DOHH2 (cell line): ENCODE measurements around the gene HS3ST5.

ENCODE experiments used
- H3F3A ChIP-seq: fragments of 200-600 bp; sonication (generic), shearing (Covaris generic); 2 replicates; pipeline ENCODE4 v1.6.0; 2016; ENCODE audit warnings: antibody characterized with exemption, mild to moderate bottlenecking; ENCODE audit not compliant: control insufficient read depth, insufficient read depth
- H3K27ac ChIP-seq: fragments of 200-600 bp; sonication (generic); 2 replicates; pipeline ENCODE4 v1.5.1; 2014; ENCODE audit warnings: low read depth, mild to moderate bottlenecking, low read length, moderate library complexity
- H3K27me3 ChIP-seq: fragments of 200-600 bp; sonication (generic); 2 replicates; pipeline ENCODE4 v1.6.1; 2014; ENCODE audit warnings: mild to moderate bottlenecking, low read length, mixed read lengths; ENCODE audit not compliant: control insufficient read depth
- H3K36me3 ChIP-seq: fragments of 200-600 bp; sonication (generic); 2 replicates; pipeline ENCODE4 v1.6.1; 2014; ENCODE audit warnings: mild to moderate bottlenecking, low read length, moderate library complexity, mixed read lengths; ENCODE audit not compliant: control insufficient read depth
- H3K4me1 ChIP-seq: fragments of 200-600 bp; sonication (generic); 2 replicates; pipeline ENCODE4 v1.6.1; 2014; ENCODE audit warnings: mild to moderate bottlenecking, low read length, mixed read lengths; ENCODE audit not compliant: control insufficient read depth
- H3K4me2 ChIP-seq: fragments of 200-600 bp; sonication (generic); 2 replicates; pipeline ENCODE4 v1.6.0; 2014; ENCODE audit warnings: mild to moderate bottlenecking, low read length, moderate library complexity
- H3K4me3 ChIP-seq: fragments of 200-600 bp; sonication (generic); 2 replicates; pipeline ENCODE4 v1.5.1; 2014; ENCODE audit warnings: mild to moderate bottlenecking, low read length, mixed read lengths
- H3K79me2 ChIP-seq: fragments of 200-600 bp; sonication (generic); 2 replicates; pipeline ENCODE4 v1.6.1; 2014; ENCODE audit warnings: mild to moderate bottlenecking, low read length, mixed read lengths; ENCODE audit not compliant: control insufficient read depth
- H3K9me2 ChIP-seq: fragments of 200-600 bp; sonication (generic); replicated peaks from 2 replicates; pipeline ENCODE4 v1.6.1; 2014; ENCODE audit warnings: mild to moderate bottlenecking, low read length, mixed read lengths; ENCODE audit not compliant: control insufficient read depth
- H3K9me3 ChIP-seq: fragments of 200-600 bp; sonication (generic); 2 replicates; pipeline ENCODE4 v1.6.1; 2014; ENCODE audit warnings: antibody characterized with exemption, low read length, mixed read lengths; ENCODE audit not compliant: control insufficient read depth, insufficient read depth
- H4K20me1 ChIP-seq: fragments of 200-600 bp; sonication (generic); 2 replicates; pipeline ENCODE4 v1.6.0; 2014; ENCODE audit warnings: low read depth, mild to moderate bottlenecking, antibody characterized with exemption, low read length, moderate library complexity; ENCODE audit not compliant: control insufficient read depth, insufficient read depth
- EZH2phosphoT487 ChIP-seq: fragments of 200-600 bp; sonication (generic); IDR thresholded peaks from 2 replicates; pipeline ENCODE4 v1.6.1; 2017; ENCODE audit warnings: borderline replicate concordance, mild to moderate bottlenecking, antibody characterized with exemption, low read length, moderate library complexity, mixed read lengths
- TF ChIP-seq, protein P1 (sequence below): fragments of 200-600 bp; sonication (generic); IDR thresholded peaks from one replicate; pipeline ENCODE4 v1.5.1; 2014; ENCODE audit warnings: antibody characterized with exemption, mild to moderate bottlenecking, low read depth, low read length; ENCODE audit not compliant: poor library complexity, severe bottlenecking

Gene HS3ST5

DNA sequence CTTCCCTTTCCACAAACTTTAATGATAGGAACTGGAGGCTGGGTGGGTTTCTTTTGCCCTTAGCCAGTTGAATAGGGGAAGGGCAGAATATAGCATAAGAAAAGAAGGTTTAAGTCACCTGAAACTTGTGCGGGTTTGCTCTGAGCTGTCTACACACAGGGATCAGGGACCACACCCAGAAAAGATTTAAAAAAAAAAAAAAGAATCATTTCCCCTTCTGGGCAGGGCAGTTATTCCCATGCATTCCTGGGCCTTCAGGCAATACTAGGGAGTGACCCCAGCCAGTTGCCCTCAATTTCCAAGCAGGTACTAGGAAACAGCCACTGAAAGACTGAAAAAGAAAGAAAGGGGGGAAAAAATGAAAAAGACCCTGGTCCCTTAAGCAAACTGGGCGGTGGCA, 332.3 kb downstream of the HS3ST5 start:
- no peak for TF ChIP-seq EZH2phosphoT487
- Histone ChIP-seq H4K20me1 (no peaks in the 10 kb centered on the region), H3K27me3 (peaks cover 7% of the 10 kb centered on the region; the same call in 1 of the 2 replicates), H3K9me2 (no peaks in the 10 kb centered on the region), H3F3A (no peaks in the 10 kb centered on the region), H3K36me3 (no peaks in the 10 kb centered on the region), H3K27ac (no peak overlapping the region), H3K4me1 (no peaks in the 10 kb centered on the region), H3K4me3 (no peak overlapping the region), H3K4me2 (no peak overlapping the region), H3K79me2 (no peaks in the 10 kb centered on the region), H3K9me3 (no peaks in the 10 kb centered on the region)

DNA sequence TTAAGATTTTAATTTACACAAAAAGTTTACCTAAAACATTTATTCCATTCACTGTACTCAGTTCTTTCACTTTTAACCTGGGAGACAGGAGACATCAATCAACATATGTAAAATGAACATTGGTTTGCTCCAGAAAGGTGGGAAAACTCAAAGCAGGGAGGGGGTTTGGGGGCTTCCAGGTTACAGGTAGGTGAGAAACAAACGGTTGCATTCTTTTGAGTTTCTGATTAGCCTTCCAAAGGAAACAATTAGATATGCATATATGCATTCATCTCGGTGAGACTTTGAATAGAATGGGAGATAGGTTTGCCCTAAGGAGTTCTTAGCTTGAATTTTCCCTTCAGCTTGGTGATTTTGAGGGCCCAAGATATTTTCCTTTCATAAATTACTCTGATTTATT, 333.6 kb downstream of the HS3ST5 start:
- Histone ChIP-seq H3K27me3 (peaks cover 7% of the 10 kb centered on the region; the same call in 1 of the 2 replicates), H3K79me2 (no peaks in the 10 kb centered on the region), H3K36me3 (no peaks in the 10 kb centered on the region), H3K9me3 (no peaks in the 10 kb centered on the region), H3K4me1 (no peaks in the 10 kb centered on the region), H3F3A (no peaks in the 10 kb centered on the region), H3K9me2 (no peaks in the 10 kb centered on the region), H3K27ac (no peak overlapping the region), H4K20me1 (no peaks in the 10 kb centered on the region), H3K4me3 (no peak overlapping the region), H3K4me2 (no peak overlapping the region)
- no peak for TF ChIP-seq EZH2phosphoT487
- TF ChIP-seq, protein P1, sequence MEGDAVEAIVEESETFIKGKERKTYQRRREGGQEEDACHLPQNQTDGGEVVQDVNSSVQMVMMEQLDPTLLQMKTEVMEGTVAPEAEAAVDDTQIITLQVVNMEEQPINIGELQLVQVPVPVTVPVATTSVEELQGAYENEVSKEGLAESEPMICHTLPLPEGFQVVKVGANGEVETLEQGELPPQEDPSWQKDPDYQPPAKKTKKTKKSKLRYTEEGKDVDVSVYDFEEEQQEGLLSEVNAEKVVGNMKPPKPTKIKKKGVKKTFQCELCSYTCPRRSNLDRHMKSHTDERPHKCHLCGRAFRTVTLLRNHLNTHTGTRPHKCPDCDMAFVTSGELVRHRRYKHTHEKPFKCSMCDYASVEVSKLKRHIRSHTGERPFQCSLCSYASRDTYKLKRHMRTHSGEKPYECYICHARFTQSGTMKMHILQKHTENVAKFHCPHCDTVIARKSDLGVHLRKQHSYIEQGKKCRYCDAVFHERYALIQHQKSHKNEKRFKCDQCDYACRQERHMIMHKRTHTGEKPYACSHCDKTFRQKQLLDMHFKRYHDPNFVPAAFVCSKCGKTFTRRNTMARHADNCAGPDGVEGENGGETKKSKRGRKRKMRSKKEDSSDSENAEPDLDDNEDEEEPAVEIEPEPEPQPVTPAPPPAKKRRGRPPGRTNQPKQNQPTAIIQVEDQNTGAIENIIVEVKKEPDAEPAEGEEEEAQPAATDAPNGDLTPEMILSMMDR: no peak

DNA sequence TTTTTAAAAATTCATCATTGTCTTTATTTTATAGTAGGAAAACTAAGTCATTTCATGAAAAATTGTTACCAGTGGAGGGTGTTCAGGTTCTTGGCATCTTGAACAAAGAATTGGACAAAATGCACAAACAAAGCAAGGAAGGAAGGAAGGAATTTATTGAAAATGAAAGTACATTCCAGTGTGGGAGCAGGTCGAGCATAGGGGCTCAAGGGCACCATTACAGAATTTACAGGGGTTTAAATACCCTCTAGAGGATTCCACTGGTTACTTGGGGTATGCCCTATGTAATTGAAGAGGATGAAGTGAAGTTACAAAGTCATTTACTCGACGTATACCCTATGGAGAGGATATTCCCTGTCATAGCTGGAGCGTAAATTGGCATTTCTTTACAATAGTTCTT, 334.5 kb downstream of the HS3ST5 start:
- no peaks in the 10 kb centered on the region for H4K20me1 ChIP-seq
- H3K9me2 ChIP-seq: no peaks in the 10 kb centered on the region
- no peaks in the 10 kb centered on the region for H3F3A ChIP-seq
- H3K27ac ChIP-seq: no peak overlapping the region
- TF ChIP-seq, protein P1: no peak
- TF ChIP-seq EZH2phosphoT487: no peak
- H3K36me3 ChIP-seq: no peaks in the 10 kb centered on the region
- no peak overlapping the region for H3K4me3 ChIP-seq
- no peak overlapping the region for H3K4me2 ChIP-seq
- no peaks in the 10 kb centered on the region for H3K9me3 ChIP-seq
- H3K27me3 ChIP-seq: peaks cover 7% of the 10 kb centered on the region; the same call in 1 of the 2 replicates
- no peaks in the 10 kb centered on the region for H3K4me1 ChIP-seq
- no peaks in the 10 kb centered on the region for H3K79me2 ChIP-seq

DNA sequence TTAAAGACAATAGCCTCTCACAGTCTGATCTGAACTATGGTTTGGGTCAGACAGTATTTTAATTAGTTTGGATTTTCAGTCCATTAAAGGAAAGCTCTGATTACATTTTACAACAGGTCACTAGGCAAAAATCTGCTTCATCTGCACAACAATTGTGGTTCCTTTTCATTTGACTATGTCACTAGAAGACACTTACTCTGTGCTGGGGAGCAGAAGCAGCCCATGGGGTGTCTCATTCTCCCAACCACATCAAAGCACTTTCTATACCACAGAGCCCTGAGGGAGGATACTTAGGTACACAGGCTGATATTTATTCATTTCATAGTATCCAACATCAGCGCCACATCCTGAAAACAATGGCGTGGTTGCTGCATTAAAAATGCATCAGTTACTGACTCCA, 335.3 kb downstream of the HS3ST5 start:
- Histone ChIP-seq H3K4me2 (no peak overlapping the region), H3K27me3 (peaks cover 7% of the 10 kb centered on the region; the same call in 1 of the 2 replicates), H3F3A (no peaks in the 10 kb centered on the region), H3K27ac (no peak overlapping the region), H3K4me1 (no peaks in the 10 kb centered on the region), H3K9me2 (no peaks in the 10 kb centered on the region), H4K20me1 (no peaks in the 10 kb centered on the region), H3K36me3 (no peaks in the 10 kb centered on the region), H3K79me2 (no peaks in the 10 kb centered on the region), H3K9me3 (no peaks in the 10 kb centered on the region), H3K4me3 (no peak overlapping the region)
- TF ChIP-seq, protein P1: no peak
- no peak for TF ChIP-seq EZH2phosphoT487
